Measurements from ENCODE around the gene ERCC2.
"Not testable (repeated sequence)": the region's sequence is repeated elsewhere in the genome, so short reads cannot be mapped to it uniquely, and the experiment has no call there.

Gene ERCC2

DNA sequence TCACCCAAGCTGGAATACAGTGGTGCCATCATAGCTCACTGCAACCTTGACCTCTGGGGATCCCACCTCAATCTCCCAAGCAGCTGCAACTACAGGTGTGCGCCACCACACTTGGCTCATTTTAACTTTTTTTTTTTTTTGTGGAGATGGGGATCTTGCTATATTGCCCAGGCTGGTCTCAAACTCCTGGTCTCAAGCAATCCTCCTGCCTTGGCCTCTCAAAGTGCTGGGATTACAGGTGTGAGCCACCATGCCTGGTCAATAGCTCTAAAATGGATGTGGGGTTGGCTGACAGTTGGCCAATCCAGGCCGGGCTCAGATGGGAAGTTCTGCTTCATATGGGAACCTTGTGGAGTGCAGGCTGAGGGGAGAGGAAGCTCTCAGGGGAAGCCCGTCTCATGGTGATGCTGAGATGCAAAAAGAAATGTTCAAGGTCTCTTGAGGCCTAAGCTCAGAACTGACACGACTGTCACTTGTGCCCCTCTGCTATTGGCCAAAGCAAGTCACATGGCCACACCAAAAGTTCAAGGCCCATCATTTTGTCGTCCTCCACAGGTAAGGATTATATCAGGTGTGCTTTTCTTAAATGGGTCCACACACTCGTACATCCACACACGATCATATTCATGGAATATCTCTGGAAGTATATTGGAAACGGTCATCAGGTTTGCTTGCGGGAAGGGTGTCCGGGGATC is 36.6 kb downstream of the ERCC2 start:
- DNase-seq (ENCODE audit: low read depth), result no peak

DNA sequence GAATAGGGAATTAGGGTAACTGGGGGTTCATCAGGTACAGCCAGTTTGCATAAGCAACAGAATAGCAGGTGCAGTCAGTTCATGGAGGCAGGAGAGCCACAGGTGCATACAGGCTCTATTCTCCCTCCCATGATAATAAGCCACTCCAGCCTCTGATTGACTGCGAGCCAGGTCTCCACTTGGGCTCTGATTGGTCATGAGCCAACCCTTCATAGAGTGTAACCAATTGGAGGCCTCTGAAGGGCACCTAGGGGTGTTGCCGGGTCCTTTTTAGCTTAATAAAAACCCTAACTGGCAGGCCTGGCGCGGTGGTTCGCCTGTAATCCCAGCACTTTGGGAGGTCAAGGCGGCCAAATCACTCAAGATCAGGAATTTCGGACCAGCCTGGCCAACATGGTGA is 39.0 kb downstream of the ERCC2 start:
- no peak for DNase-seq (ENCODE audit: low read depth)

DNA sequence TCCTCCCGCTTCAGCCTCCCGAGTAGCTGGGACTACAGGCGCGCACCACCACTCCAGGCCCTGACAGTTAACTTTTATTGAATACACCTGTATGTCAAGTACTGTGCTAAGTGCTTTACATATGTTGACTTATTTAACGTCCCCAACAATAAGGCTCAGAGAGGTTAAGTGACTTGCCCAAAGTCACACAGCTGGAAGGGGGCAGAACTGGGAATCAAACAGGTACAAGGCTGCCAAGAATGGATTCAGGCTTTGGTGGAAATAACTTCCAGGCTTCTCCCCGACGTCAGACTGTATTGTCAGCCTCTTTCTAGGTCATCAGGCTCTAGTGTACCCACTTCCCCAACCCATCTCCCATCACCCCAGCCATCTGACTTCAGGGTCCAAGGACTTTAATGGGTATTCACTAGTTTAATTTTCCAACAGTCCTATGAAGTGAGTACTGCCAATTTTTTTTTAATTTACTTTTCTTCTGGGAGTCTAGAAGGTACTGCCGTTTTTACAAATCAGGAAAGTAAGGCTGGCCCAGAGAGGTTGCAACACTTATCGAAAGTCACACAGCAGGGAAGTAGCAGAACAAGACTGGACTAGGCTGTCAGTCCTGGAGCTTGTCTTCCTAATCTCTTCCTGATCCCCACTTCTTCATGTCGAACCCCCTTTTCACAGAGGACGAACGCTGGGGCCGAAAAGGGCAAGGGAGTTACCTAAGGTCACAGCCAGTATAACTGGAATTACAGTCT is 42.8 kb downstream of the ERCC2 start:
- DNase-seq (ENCODE audit: low read depth), result no peak

DNA sequence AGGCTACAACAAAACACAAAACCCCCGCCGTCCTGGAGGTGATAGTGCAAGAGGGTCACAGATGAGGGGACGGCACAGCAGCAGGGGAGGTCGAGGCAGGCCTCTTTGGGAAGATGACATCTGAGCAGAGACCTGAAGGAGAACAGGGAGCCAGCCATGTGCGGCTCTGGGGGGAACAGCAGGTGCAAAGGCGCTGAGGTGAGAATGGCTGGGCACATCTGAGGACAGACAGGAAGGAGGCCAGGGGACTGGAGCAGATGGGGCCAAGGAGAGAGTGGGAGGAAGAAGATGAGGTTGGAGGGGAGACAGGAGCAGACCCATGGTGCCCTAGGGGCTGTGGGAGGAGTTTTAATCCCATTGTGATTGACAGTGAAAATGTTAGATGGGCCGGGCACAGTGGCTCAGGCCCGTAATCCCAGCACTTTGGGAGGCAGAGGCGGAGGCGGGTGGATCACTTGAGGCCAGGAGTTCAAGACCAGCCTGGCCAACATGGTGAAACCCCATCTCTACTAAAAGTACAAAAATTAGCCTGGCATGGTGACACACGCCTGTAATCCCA is 45.9 kb downstream of the ERCC2 start:
- DNase-seq (ENCODE audit: low read depth), result no peak

DNA sequence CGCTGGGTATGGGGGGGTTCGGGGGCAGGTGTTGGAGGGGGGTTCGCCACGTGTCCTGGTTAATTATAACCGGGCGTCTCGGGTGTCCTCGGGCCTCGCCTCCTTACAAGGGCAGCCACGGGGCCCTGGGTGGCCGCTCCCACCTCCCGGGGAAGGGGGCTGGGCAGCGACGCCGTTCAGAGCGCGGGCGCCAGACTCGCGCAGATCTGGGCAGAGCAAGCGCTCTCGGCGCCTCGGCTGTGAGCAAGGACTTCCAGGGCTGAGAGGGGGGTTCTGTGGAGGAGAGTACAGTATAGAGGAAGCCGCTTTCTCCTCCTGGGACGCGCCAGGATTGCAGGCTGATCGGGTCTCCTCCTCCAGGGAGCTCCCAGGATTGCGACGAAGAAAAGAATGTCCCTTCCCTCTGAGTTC is 46.7 kb downstream of the ERCC2 start:
- no peak for DNase-seq (ENCODE audit: low read depth)

DNA sequence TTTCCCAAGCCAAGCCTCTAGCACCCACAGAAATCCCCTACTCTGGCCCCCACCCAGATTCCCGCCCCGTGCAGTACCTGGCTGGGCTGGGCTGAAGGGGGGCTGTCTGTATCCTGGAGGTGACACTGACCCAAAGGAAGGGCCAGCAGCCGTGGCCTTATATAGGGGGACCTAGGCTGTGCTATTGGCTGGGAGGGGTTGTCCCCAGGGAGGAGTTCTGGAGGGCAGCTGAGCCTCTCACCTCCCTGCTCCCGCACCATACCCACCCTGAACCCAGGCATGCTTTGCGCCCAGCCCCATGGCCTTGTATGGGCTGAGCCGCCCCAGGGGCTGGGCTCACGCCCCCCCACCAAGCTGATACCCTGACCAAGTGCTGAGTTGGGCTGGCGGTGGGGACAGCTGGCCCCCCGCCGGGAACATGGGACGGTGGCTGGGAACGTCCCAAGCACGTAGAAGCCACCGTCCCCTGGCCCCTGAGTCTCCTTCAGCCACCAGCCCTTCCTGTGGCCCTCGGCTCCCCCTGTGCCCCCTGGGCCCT is 47.6 kb downstream of the ERCC2 start, which contains the start of gene CKM:
TSS of gene CKM (minus strand) at position 132 of the 538 bp plus-strand sequence. CDS start 3,162 bp downstream, outside the sequence.
- DNase-seq (ENCODE audit: low read depth), result no peak

DNA sequence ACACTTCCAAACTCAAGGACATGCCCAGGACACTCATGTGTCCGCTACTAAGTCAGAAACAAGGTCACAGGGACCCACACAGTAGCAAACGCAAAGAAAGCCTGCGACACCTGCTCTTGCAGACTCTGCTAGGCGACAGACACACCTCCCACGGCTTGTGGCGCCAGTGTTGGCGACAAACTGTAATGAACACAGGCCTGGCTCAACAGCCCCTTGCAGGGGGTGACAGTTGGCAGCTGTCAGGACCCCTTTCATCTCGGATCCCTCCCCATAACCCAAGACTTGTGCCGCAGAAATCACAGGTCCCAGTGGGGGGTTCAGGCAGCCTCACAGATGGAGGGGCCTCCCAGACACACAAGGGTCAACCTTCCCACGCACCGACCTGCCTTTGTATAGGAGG is 48.1 kb downstream of the ERCC2 start:
- DNase-seq (ENCODE audit: low read depth), result no peak

DNA sequence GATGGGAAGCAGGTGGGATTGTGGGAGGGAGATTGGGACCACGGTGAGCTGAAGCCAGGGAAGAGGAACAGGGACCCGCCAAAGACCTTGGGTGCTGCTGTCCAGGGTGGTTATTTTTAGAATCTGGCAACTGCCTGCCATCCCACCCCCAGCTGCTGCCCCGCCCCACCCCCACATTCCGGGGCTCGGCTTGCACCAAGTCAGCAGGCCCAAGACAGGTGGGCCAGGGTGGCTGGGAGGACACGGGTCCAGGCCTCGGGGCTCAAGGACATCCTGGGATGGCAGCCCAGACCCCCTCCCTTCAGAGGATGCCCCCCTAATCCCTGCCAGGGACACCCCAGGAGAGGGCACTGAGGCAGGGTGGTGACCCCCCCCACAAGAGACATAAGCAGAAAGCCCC is 48.5 kb downstream of the ERCC2 start:
- DNase-seq (ENCODE audit: low read depth), result no peak

DNA sequence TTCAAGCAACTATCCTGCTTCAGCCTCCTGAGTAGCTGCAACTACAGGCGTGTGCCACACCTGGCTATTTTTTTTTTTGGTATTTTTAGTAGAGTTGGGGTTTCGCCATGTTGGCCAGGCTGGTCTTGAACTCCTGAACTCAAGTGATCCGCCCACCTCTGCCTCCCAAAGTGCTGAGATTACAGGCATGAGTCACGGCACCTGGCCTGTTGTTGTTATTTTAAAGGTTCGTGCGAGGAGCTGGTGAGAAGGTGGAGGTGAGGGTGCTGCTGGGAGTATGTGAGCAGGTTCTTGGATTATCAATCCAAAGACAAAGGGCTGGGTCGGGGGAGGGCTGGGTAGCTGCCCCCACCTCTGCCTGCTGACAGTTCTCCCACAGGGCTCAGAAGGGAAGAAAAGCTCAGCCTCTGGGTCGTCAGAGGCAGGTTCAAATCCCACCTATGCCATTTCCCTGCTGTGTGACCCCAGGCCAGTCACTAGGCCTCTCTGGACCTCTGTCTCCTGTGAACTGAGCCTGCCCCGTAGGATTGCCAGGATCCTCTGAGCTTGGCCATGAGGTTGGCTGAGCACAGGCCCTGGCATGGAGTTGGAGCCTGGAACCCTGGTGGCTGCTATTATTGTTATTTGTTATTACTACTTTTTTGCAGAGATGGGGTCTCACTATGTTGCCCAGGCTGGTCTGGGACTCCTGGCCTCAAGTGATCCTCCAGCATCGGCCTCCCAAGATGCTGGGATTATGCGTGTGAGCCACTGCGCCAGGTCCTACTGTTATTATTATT is 49.2 kb downstream of the ERCC2 start:
- no peak for DNase-seq (ENCODE audit: low read depth)

DNA sequence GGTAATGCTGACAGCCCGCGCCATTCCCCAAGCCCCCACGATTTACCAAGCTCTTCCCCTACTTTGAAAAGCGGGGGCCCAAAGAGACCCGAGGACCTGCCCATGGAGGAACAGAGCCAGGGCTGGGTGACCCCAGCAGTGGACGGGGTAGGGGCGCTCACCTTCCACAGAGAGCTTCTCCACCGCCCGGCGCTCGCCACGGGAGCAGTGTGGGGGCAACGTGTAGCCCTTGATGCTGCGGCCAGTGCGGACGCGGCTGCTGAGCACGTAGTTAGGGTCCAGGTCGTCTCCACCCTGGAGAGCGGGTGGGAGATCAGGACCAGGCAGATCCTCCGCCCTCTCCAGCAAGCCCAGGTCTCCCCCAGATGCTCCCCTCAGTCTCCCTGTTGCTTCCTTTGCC is 55.1 kb downstream of the ERCC2 start:
- DNase-seq (ENCODE audit: low read depth), result no peak

DNA sequence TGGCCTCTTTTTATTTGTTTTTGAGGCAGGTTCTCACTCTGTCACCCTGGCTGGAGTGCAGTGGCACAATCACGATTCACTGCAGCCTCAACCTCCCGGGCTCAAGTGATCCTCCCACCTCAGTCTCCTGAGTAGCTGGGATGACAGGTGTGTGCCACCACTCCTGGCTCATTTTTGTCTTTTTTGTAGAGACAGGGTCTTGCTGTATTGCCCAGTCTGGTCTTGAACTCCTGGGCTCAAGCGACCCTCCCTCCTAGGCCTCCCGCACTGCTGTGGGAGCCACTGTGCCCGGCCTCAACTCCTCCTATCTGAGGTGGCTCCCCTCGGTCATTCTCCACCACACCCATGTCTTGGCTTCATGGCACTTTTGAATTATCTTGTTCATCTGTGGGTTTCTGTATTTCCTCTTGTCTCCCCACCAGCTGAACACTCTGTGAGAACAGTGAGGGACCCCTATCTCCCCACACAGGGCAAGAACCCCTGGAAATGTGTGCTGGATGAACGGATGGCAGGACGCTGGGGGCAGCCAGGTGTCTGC is 55.6 kb downstream of the ERCC2 start:
- no peak for DNase-seq (ENCODE audit: low read depth)

DNA sequence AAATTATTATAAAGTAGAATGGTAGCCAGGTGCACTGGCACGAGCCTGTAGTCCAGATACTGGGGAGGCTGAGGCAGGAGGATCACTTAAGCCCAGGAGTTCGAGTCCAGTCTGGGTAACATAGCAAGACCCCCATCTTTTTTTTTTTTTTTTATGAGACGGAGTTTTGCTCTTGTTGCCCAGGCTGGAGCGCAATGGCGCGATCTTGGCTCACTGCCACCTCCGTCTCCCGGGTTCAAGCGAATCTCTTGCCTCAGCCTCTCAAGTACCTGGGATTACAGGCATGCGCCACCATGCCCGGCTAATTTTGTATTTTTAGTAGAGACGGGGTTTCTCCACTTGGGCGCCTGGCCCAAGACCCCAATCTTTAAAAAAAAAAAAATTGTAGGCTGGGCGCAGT is 58.1 kb downstream of the ERCC2 start:
- not testable (repeated sequence) for DNase-seq (ENCODE audit: low read depth)

DNA sequence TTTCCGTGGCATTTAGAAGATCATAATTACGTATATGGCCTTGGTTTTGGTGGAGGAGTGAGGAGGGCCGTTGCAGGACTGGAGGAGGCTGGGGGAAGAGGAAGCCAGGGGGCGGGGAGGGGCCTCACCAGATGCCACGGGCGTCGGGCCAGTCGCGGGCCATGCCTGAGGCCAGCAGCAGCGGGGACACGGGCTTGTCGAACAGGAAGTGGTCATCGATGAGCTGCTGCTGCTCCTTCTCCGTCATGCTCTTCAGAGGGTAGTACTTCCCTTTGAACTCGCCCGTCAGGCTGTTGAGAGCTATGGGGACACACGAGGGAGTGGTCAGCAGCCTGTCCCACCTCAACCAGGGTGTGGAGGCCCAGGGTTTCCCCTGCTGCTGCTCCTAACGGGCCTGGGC is 58.8 kb downstream of the ERCC2 start:
- DNase-seq (ENCODE audit: low read depth), result no peak

DNA sequence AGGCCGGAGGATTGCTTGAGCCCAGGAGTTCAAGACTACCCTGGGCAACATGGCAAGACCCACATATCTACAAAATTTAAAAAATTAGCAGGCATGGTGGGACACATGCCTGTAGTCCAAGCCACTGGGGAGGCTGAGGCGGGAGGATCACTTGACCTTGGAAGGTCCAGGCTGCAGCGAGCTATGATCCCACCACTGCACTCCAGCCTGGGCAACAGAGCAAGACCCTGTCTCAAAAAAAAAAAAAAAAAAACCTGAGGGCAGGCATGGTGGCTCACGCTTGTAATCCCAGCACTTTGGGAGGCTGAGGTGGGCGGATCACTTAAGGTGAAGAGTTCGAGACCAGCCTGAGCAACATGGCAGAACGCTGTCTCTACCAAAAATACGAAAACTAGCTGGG is 61.1 kb downstream of the ERCC2 start:
- not testable (repeated sequence) for DNase-seq (ENCODE audit: low read depth)

DNA sequence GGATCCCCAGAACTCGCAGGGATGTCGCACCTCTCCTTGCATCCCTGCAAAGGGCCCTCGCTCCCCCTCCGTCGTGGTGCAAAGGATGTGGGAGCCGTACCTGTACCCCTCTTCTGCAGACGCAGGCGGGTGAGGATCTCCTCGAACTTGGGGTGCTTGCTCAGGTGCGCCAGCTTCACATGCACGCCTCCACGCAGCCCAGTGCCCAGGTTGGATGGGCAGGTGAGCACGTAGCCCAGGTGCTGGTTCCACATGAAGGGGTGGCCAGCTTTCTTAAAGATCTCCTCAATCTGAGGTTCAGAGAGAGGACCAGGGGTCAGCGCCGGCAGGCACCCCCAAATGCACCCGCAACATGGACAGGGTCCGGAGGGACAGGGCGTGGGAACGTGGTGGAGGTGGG is 63.0 kb downstream of the ERCC2 start:
- no peak for DNase-seq (ENCODE audit: low read depth)

DNA sequence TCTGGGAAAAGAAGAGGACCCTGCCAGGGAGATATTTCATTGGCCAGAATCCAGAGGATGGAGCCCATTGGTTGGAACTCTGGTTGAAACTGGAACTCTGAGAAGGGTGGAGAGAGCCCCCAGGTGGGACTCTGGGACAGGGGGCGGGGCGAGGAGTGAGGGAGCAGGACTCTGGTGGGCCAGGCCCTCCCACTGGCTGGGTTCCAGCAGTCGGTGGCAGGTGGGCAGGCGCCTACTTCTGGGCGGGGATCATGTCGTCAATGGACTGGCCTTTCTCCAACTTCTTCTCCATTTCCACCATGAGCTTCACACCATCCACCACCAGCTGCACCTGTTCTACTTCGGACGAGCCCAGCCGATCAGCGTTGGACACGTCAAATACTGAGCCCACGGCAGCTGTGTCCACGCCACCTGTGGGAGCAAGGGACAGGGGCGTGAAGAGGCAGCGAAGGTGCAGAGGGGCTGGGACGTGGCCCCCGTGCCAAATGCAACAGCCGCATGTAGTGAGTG is 63.8 kb downstream of the ERCC2 start:
- no peak for DNase-seq (ENCODE audit: low read depth)

DNA sequence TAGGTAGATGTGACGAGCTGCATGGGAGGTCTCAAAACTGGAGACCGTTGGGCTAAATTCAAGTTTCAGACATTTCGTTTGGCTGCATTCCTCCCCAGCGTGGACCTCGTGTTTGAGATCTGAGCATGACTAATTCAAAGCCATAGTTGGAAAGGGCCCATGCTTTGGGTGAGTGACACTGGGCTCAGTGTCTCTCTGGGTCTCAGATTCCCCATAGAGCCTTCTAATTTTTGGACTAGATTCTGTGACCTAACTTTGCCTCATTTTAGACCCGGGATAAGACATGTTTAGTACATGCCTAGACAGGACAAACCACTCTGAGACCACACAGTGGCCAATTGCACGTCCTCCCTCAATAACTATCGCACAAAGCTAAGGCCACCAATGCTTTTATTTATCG is 64.3 kb downstream of the ERCC2 start:
- no peak for DNase-seq (ENCODE audit: low read depth)

DNA sequence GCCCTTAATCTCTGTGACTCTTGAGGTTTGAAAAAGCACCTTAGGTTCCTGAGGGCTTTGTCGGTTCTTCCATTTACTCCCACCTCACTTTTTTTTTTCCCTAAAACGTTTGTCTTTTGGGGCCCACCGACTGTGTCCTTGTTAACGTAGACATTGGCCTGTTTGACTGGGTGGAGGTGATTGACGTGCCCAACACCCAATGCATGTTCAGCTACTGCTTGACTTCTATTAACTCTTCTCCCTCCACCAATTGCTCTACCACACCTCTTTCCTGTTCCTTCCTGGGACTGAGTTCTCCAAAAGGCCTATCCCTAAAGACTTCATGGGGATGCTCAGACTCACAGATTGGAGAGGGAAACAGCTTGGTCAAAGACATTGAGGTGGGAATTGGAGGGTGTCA is 65.0 kb downstream of the ERCC2 start:
- DNase-seq (ENCODE audit: low read depth), result no peak

DNA sequence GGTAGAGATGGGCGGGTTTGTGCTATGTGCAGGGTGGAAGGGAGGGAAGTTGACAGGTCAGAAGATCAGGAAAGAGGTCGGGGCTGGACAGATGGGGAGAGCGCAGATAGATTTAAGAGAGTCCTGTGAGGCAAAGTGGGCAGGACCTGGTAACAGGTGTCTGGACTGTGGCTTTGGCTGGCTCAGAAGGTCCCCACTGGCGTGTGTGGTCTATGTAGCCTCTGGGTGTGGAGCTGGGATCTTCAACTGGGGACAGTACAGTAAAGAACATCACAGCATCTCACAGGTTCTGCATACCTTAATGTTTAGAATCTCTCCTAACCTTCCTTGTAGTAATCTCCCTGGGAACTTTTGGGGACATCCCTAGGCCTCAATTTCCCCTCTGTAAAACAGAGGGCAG is 65.4 kb downstream of the ERCC2 start:
- DNase-seq (ENCODE audit: low read depth), result no peak

DNA sequence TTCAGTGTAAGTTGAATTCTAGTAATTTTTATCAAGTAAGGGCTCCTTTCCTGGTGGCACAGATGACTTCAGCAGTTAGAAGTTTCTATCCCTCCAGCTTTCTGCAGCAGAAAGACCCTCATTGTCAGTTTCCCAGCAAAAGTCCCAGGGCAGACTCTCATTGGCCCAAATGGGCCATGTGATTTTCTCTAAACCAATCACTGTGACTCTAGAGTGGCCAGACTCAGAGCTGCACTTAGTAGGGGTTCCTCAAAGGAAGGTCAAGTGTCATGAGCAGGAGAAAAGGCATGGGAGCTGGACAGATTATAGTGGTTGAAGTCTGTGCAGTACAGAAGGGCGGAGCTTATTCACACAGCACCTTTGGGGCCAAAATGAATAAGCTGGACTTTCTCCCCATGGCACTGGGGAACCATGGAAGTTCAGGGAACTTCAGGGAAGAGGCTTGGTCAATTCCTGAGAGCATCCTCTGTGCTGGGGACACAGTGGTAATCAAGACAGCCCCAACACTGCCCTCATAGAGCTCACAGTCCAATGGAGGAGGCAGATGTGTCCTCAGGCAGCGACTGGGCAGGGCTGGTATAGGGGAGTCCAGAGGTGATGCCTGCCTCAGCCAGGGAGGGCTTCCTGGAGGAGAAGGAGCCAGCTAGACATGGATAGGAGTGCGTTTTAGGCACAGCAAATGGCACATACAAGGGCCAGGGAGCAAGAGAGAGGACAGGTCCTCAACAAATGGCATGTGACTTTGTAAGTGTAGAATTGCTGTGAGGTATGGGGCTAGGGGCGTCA is 66.0 kb downstream of the ERCC2 start:
- no peak for DNase-seq (ENCODE audit: low read depth)
